IMR-90 (cell line): ENCODE data around the gene FBLIM1. TPM values are rescaled to one million over a fixed set of nuclear protein-coding genes. Genes with fewer than 3 reads are reported as not detected.

ENCODE experiments used
- ATAC-seq: fragments of 200-7000 bp; cut with Tn5 transposase; 2 replicates; pipeline ENCODE4 v1.9.1; 2020; ENCODE audit warnings: low read depth, mild to moderate bottlenecking, moderate library complexity
- BruUV-seq: library from RNA; stranded (reverse); fragments of 400-500 nt; replicated peaks from 2 replicates; lab custom pipeline; 2021; lab: Mats Ljungman, UMichigan
- CTCF ChIA-PET: fragments of 300-600 bp; formaldehyde crosslinking; extraction: SDS; loops from one replicate; lab custom pipeline; 2021; ENCODE audit warnings: antibody characterized with exemption; lab: Yijun Ruan, JAX
- POLR2A ChIA-PET: fragments of 300-600 bp; sonication (Branson Sonifier 250); formaldehyde crosslinking; loops from one replicate; lab custom pipeline; 2022; ENCODE audit warnings: antibody characterized with exemption; ENCODE audit not compliant: unreplicated experiment; lab: Charles Lee
- DNase-seq: peaks from one replicate; pipeline ENCODE4 v3.0.0; 2013
- H2AFZ ChIP-seq: replicated peaks from 2 replicates; pipeline ENCODE3; 2013; ENCODE audit warnings: low read length, mild to moderate bottlenecking; ENCODE audit not compliant: poor library complexity
- H2AK5ac ChIP-seq: 2 replicates; pipeline ENCODE4 v1.6.1; 2013; ENCODE audit warnings: low read depth, low read length, inconsistent platforms
- H2AK9ac ChIP-seq: replicated peaks from 2 replicates; pipeline ENCODE3; 2013; ENCODE audit warnings: mild to moderate bottlenecking, low read depth, low read length, moderate library complexity; ENCODE audit not compliant: poor library complexity
- H2BK120ac ChIP-seq: 2 replicates; pipeline ENCODE4 v1.6.1; 2013; ENCODE audit warnings: low read depth, low read length, inconsistent platforms
- H2BK15ac ChIP-seq: 3 replicates; pipeline ENCODE4 v1.6.1; 2013; ENCODE audit warnings: low read depth, low read length, inconsistent platforms
- H2BK20ac ChIP-seq: 2 replicates; pipeline ENCODE4 v1.6.1; 2013; ENCODE audit warnings: low read depth, mild to moderate bottlenecking, inconsistent platforms, low read length, moderate library complexity
- H2BK5ac ChIP-seq: 2 replicates; pipeline ENCODE4 v1.6.1; 2013; ENCODE audit warnings: mild to moderate bottlenecking, low read depth, low read length, inconsistent platforms; ENCODE audit not compliant: poor library complexity, severe bottlenecking
- H3K14ac ChIP-seq: replicated peaks from 2 replicates; pipeline ENCODE4 v1.6.1; 2013; ENCODE audit warnings: low read depth, low read length, inconsistent platforms
- H3K18ac ChIP-seq: 2 replicates; pipeline ENCODE4 v1.6.1; 2013; ENCODE audit warnings: low read depth, low read length, control low read depth
- H3K23ac ChIP-seq: 2 replicates; pipeline ENCODE4 v1.6.1; 2013; ENCODE audit warnings: low read depth, low read length, inconsistent platforms
- H3K27ac ChIP-seq: 2 replicates; pipeline ENCODE4 v1.5.1; 2013; ENCODE audit warnings: mild to moderate bottlenecking, control low read depth, low read length; ENCODE audit not compliant: insufficient read depth
- H3K27me3 ChIP-seq: 2 replicates; pipeline ENCODE4 v1.6.1; 2013; ENCODE audit warnings: low read length; ENCODE audit not compliant: control insufficient read depth, insufficient read depth
- H3K36me3 ChIP-seq: 2 replicates; pipeline ENCODE4 v1.6.1; 2013; ENCODE audit warnings: low read length, mixed read lengths; ENCODE audit not compliant: control insufficient read depth, insufficient read depth
- H3K4ac ChIP-seq: 2 replicates; pipeline ENCODE4 v1.6.1; 2013; ENCODE audit warnings: low read depth, low read length, inconsistent platforms
- H3K4me1 ChIP-seq: 2 replicates; pipeline ENCODE4 v1.6.1; 2013; ENCODE audit warnings: low read length, mixed read lengths; ENCODE audit not compliant: control insufficient read depth, insufficient read depth
- H3K4me2 ChIP-seq: 2 replicates; pipeline ENCODE4 v1.6.1; 2013; ENCODE audit warnings: low read depth, mild to moderate bottlenecking, control low read depth, low read length, moderate library complexity
- H3K4me3 ChIP-seq: 2 replicates; pipeline ENCODE4 v1.5.1; 2013; ENCODE audit warnings: low read depth, mild to moderate bottlenecking, control low read depth, low read length, moderate library complexity; ENCODE audit not compliant: insufficient read depth
- H3K56ac ChIP-seq: 2 replicates; pipeline ENCODE4 v1.6.1; 2013; ENCODE audit warnings: low read length, inconsistent platforms; ENCODE audit not compliant: insufficient read depth; ENCODE audit errors: extremely low read depth
- H3K79me1 ChIP-seq, 2 experiments: 2 replicates each; pipeline ENCODE4 v1.6.1; 2013; ENCODE audit warnings: low read length in 2 of 2, inconsistent platforms in 1 of 2, low read depth in 1 of 2
- H3K9ac ChIP-seq: 2 replicates; pipeline ENCODE4 v1.6.1; 2013; ENCODE audit warnings: low read depth, low read length, control low read depth
- H3K9me1 ChIP-seq: 2 replicates; pipeline ENCODE4 v1.6.1; 2013; ENCODE audit warnings: low read length, inconsistent platforms; ENCODE audit not compliant: insufficient read depth
- H3K9me3 ChIP-seq: 2 replicates; pipeline ENCODE4 v1.6.1; 2013; ENCODE audit warnings: low read length; ENCODE audit not compliant: control insufficient read depth, insufficient read depth
- H4K20me1 ChIP-seq: 2 replicates; pipeline ENCODE4 v1.6.1; 2013; ENCODE audit warnings: low read length, inconsistent platforms; ENCODE audit not compliant: insufficient read depth
- H4K5ac ChIP-seq: 2 replicates; pipeline ENCODE4 v1.6.1; 2013; ENCODE audit warnings: mild to moderate bottlenecking, low read depth, low read length, control low read depth
- H4K8ac ChIP-seq, 2 experiments: 2 replicates each; pipeline ENCODE4 v1.6.1; 2013; ENCODE audit warnings: low read depth in 2 of 2, low read length in 2 of 2, control low read depth in 1 of 2, inconsistent platforms in 1 of 2
- H4K91ac ChIP-seq: 2 replicates; pipeline ENCODE4 v1.6.1; 2013; ENCODE audit warnings: low read depth, low read length, inconsistent platforms; ENCODE audit not compliant: insufficient read depth
- SMC3 ChIP-seq: fragments of 150-350 bp; IDR thresholded peaks from 2 replicates; pipeline ENCODE4 v1.6.1; 2016; ENCODE audit warnings: low read depth, mild to moderate bottlenecking, antibody characterized with exemption, low read length, moderate library complexity
- WGBS, 2 experiments: methylation state at CpG; one replicate each; pipeline versions ENCODE4 v1.1.5 to v1.1.7; 2013; ENCODE audit warnings: missing lambda C conversion rate in 2 of 2; ENCODE audit not compliant: insufficient read length in 1 of 2; ENCODE audit errors: extremely low coverage in 2 of 2; 5-methylcytosine and 5-hydroxymethylcytosine counted together
- dilution Hi-C: fragments of 300-500 bp; cut with HindIII; formaldehyde crosslinking; loops from one replicate; pipeline ENCODE4 v1.14.3; 2018; ENCODE audit warnings: low sequenced_read_pairs; ENCODE audit not compliant: unreplicated experiment
- in situ Hi-C: fragments of 300-500 bp; cut with MboI; formaldehyde crosslinking; loops from 3 replicates; pipeline ENCODE4 v1.14.3; 2019; ENCODE audit warnings: low sequenced_read_pairs, inconsistent platforms, mixed read lengths
- intact Hi-C: fragments of 100-400 bp; cut with micrococcal nuclease; formaldehyde crosslinking; loops from 2 replicates; pipeline ENCODE4 v1.10.0; 2022
- polyA plus RNA-seq, 3 experiments: library from polyadenylated mRNA; depleted of rRNA; stranded (reverse); fragments of >200 nt; gene quantifications; 2 replicates each; pipeline ENCODE4 v1.2.3, GENCODE V29; 2012; ENCODE audit warnings: low replicate concordance in 1 of 3
- total RNA-seq: library from RNA; depleted of rRNA; stranded (reverse); fragments of >200 nt; gene quantifications from 2 replicates; pipeline ENCODE4 v1.2.3, GENCODE V29; 2012

FBLIM1 gene
- total and polyA plus RNA-seq, 2 of the 4 experiments (the other 2 are of a cell fraction), result 52.2 to 140 TPM

- H4K91ac ChIP-seq, result no peak overlapping the region
- ChIA-PET CTCF (interaction anchor here (0.6 to 1.2 kb wide), 2 partner anchors 24 to 354 kb away, joined by 4 to 5 read pairs; no protein-coding TSS in a partner anchor), POLR2A (no interaction called here)
- peaks cover 47 to 71% of the 10 kb centered on the region in 2 experiments for H3K79me1 ChIP-seq
- no CpG with 5 or more reads among the region's 4 CpGs for WGBS, 2 experiments
- H2AFZ ChIP-seq, result no peak overlapping the region
- no peak overlapping the region for H2BK5ac ChIP-seq
- H3K18ac ChIP-seq, result no peak overlapping the region
- H2BK120ac ChIP-seq, result no peak overlapping the region
- no peak overlapping the region for H2BK15ac ChIP-seq
- no peak overlapping the region for H4K5ac ChIP-seq
- H3K9me3 ChIP-seq, result no peaks in the 10 kb centered on the region
- 0 out of 2 replicates have a peak overlapping the region, but pooled peaks have one; percentile 8 for H3K23ac ChIP-seq
- no TSS peak for BruUV-seq
- no peak overlapping the region for H2BK20ac ChIP-seq
- no peak overlapping the region for H4K8ac ChIP-seq
- H3K27ac ChIP-seq, result no peak overlapping the region
- DNase-seq (no peak), ATAC-seq (no peak)
- dilution Hi-C loops (no loop called here), intact Hi-C loops (no loop called here), in situ Hi-C loops (no loop called here)
- H2AK5ac ChIP-seq, result no peak overlapping the region
- no peak overlapping the region for H3K56ac ChIP-seq
- no peak overlapping the region for H3K4me2 ChIP-seq
- TF ChIP-seq SMC3, result no peak
- no peak overlapping the region for H3K4me3 ChIP-seq
- H3K9me1 ChIP-seq, result peaks cover 9% of the 10 kb centered on the region
- H3K9ac ChIP-seq, result no peak overlapping the region
- H2AK9ac ChIP-seq, result no peak overlapping the region
- no peak overlapping the region for H3K14ac ChIP-seq
- peaks cover 34% of the 10 kb centered on the region for H4K20me1 ChIP-seq
- H3K4ac ChIP-seq, result no peak overlapping the region
- H3K4me1 ChIP-seq, result peaks cover 6% of the 10 kb centered on the region; the same call in 1 of the 2 replicates
- H3K36me3 ChIP-seq, result peaks cover 4% of the 10 kb centered on the region; the same call in 1 of the 2 replicates
- no peaks in the 10 kb centered on the region for H3K27me3 ChIP-seq
Observed at GRCh38 chr1:15709226-15709625, 49.4 kb upstream of the FBLIM1 start.
